Hypothalamus (tissue), 51 donors: ENCODE data around the gene ACVR1C.
A peak's percentile ranks its signal among the peaks of the same experiment; 100 is the strongest.

Experiments used
- DNase-seq, 51 donors: peaks; one replicate each; lab custom pipeline; 2025; lab: John Stamatoyannopoulos, UW

Gene ACVR1C

DNA sequence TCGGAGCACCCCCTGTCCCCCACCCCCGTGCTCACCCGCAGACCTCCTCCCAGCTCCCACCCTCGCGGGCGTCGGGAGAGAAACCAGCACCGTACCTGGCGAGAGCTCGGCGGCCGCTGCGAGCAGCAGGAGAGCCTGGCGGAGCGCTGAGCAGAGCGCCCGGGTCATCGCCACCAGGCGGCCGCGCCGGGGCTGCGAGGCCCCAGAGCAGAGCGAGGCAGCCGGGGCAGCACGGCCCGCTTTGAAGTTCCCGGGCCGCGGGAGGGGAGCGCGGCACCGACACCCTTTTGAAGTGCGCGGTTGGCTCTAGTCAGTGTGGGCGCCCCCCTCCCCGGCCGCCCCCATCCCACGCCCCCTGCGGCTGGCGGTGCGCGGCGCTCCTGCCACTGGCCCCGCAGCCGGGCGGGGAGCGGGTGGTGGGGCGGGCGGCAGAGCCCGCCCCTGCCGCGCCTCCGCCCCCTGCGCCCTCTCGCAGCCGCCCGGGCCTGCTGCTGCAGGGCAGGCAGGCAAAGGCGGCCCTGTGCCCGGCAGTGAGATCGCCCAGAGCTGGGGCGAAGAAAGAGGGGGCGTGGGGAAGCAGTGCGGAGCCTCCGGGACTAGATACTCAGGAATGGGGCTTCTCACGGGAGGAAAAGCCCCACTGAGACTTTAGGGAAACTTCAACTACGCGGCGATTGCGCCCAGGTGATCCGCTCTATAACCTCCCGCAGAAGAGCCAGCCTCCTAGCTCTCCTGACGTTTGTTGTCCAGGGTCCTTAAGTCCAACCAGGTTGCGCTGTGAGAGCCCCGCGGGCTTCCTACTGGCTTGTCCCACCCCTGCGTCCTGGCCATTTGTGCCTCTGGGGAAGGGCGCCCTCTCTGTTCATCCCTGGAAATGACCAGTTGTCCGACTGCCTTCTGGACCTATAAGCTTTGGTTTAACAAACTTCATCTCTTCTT lies at the start of gene ACVR1C:
TSS of gene ACVR1C (minus strand) at position 388 of the 939 bp plus-strand sequence. CDS start at position 168, 220 bp downstream.
- peak in 49 of 51 donors; percentile 9 to 85 (median 58) for DNase-seq

DNA sequence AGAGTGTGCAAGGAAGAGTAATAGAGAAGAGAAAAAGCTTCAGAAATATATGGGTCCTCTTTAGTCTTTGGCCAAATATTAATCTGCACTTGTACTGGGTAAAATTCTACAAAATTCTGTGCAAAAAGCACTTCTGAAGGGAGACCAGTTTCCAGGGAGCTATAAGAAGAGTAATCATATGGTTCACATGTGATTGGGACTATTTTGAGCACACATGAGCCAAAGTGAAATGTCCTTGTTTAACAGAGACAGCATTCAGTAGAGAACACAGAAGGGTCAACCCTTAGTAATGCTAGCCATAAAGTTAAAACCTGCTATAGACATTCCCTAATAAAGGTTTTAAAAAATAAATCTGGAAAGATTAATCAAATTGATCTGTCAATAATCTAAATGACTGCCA lies 49.3 kb upstream of the ACVR1C start:
- DNase-seq = no peak

DNA sequence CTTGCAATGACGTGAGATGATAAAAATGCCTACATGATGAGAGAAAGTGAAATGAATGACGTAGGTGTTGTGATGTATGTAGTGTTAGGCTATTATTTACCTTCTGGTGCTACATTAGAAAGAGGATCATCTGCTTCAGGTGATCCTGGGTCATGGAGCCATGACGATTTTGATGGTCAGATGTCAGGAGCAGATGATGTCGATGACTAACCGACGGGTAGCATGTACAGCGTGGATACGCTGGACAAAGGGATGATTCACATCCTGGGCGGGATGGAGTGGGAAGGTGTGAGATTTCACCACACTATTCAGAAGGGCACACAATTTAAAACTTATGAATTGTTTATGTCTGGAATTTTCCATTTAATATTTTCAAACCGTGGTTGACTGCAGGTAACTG lies 43.5 kb upstream of the ACVR1C start:
- no peak for DNase-seq

DNA sequence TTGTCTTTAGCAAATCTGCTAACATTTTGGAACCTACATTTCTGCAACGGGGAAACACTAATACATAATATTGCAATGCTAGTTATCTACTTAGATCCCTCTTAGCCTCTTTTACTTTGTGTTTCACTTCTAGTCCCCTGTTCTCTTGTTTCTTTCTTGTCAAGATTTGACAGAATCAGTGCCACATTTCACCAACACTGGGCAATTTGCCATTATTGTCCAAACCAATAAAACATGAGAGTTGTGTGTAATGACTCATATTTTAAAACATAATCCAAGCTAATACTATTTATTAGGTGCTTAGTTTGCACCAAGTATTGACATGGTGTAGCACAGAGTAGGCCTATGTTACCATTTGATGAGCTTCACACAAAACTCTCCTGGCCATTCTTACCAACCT lies 33.7 kb upstream of the ACVR1C start:
- no peak for DNase-seq

DNA sequence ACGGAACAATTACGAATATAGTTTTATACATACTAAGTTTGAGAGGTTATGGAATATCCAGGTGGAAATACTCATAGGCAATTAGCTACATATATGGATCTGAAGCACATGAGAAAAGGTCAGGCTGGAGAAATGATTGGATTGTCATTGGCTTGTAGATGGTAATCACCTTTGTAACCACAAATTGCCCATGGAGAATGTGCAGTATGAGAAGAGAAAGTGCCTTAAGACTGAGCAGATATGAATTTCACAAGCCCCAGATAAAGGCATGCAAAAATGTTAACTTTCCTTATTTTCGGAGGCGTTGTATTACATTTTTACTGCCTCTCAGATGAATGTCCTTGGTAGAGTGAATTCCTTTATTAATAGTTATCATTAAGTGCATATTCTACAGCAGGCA lies 33.1 kb upstream of the ACVR1C start:
- no peak for DNase-seq

DNA sequence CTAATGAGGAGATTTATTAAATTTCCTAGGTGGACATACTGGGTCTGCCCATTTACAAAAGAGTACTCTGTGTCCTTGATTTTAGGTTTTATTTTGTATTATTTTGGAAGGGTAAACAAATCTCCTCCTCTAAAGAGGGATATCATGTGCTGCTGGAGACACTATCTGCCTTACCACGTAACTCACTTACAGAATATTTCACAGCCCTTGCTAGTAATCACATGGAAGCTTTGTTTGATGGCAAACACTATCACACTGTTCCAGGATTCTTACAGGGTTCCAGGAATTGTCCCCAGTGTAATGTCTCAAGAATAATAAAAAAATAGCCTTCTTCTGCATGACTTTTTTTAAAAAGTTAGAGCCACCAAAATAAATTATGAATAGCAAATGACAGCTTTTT lies 29.2 kb upstream of the ACVR1C start:
- no peak for DNase-seq

DNA sequence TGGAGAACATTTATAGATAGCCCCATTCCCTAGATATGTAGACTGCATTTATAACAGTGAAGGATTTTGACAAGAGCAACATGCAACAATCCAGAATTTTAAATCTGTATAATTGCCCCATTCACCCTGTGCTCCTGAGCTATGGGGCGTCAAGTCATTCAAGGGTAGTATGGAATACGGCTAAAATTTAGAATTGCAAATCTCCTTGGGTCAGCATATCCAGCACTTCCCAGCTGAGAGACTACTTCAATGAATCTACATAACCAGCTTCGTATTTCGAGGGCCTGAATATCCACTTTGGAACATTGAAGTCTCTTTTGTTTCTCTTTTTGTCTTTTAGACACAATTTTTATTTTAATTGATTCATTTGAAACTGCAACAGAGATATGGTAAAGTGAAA lies 28.4 kb upstream of the ACVR1C start:
- no peak for DNase-seq

DNA sequence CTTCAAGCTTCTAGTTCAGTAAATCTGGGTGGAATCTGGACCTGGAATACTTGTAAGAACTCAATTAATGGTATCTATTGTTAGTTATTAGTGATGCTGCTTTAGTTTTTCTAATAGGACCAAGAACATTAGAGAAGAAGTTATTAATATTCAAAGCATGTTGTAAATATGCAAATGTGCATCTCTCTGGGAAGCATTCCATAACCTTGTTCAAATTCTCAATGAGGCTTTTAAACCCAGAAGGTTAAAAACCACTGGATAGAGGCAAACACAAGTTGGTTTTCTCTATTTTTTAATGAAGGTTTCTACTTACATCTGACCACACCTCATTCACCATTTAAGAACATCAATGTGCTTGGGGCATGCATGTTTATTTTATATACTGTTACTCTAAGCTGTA lies 16.1 kb upstream of the ACVR1C start:
- DNase-seq = peak in 1 of 51 donors; percentile 10

DNA sequence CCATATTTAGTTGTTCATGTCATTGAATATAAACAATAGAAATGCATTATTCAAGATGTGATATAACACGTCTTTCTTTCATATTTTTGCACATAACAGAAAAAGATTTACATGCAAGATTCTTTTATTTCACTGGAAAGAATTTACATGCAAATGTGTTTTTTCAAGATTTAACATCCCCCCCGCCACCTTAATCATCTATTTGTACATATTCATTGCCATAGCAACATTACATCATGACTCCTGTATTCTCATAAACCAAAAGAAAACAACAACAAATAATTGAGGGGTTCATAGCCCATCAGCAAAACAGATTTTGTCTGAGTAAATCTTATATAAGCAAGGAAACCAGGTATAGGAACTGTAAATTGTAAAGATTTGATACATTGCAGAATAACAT lies 3.2 kb upstream of the ACVR1C start:
- no peak for DNase-seq

DNA sequence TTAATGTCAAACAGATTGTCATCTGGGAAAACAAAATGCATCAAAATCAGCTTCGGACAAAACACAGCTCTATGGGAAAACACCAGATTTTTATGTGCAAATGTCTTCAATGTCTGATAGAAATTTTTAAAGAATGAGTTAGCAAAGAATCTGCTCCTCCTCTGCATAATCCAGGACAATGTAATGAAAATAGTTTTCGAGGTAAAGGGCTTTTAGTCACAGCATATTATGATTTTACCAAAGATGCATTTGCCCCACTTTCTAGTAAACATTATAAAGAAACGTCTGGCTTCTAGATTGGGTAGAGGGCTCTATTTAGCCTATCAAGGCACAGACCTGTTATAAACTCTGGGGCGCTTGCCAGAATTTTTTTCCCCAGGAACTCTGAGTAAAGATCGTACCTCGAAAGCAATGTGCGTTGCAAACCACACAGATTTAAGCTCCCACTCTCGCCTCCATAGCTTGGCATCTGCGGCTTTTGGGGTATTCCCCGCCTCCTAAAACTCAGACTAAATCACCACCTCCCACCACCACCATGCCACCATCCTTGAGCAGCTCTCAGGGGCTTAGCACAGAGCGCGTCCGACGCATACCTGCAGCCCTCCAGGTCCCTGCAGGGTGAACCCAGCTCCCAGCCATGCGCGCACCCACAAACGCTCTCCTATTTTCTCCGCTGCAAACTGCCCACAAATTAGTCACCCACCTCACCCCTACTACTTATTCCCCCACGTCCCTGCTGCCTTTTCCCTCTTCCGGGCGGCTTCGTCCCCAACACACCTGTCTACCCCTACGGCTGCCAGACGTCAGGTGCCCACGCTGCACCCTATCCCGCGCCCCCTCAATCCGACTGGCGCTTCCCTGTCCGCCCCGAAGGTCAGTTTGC lies 829 bp downstream of the ACVR1C start:
- peak in 8 of 51 donors; percentile 3 to 57 (median 23) for DNase-seq

DNA sequence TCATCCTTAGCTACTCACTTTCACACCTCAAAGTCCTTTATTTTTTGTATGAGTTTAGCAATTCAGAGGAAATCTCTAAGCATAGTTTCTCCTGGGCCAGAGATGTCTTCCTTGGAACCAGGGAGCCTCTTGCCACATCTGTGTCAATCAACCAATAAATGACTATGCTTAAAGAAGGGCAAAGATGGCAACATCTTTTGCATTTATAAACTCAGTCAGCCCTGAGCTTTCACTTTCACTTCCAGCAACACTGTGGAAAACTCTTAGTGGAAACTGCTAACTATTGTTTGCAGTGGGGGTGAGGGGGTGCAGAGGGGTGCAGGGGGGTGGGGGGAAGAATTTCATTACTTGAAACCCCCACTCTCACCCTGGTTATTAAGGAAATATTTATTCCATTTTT lies 3.4 kb downstream of the ACVR1C start:
- no peak for DNase-seq

DNA sequence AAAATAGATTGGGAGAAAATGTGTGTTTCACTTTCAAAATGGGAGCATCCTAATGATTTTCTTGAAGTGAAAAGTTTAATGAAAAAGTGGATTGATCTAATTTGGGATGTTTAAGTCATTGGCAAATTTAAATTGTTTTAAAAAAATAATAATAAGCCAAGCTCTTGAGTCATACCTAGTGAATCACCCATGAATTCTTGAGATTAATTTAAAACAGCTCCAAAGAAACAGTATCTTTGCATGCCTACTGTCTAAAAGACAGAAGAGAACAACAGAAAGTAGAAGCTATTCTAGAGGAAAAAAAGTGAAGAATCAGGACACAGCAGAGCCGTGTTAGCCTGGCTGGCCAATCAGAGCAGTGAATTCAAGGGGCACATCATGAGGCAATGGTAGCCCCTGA lies 7.7 kb downstream of the ACVR1C start:
- DNase-seq = peak in 1 of 51 donors; percentile 2

DNA sequence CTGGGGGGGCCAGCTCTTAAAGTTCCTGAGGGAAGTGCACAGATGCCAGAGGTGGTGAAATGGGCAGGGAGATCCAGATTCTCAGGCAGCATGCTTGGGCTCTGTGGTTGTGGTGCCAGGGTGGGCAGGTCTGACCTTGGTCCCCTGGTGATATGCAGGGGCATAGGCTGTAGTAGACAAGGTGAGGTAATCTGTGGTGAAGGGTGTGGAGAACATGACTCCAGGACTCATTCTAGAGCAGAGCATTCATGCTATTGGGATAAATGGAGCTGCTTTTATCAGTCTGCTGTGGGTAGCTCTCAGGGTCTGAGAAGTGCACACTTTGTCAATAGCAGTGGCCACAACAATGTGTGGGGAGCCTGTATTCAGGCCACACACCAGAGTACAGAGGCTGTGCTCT lies 16.9 kb downstream of the ACVR1C start:
- DNase-seq = no peak

DNA sequence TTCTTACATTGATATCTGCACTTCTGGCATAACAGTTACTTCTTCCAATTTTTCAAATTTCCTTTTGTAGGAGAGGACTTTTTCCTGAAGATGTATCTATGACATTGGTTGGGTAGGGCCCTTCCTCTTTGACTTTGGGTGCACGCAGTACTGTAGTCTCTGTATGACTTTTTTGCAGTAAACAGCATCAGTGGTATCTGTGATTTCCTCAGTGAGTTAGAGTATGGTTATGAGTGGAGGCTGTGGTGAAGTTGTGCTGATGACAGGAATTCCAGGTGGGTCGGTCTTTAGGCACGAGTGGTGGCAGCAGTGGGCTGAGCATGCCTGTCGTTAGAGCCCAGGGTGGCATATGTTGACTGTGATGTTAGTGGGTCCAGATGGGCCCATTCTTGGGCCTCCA lies 17.6 kb downstream of the ACVR1C start:
- no peak for DNase-seq

DNA sequence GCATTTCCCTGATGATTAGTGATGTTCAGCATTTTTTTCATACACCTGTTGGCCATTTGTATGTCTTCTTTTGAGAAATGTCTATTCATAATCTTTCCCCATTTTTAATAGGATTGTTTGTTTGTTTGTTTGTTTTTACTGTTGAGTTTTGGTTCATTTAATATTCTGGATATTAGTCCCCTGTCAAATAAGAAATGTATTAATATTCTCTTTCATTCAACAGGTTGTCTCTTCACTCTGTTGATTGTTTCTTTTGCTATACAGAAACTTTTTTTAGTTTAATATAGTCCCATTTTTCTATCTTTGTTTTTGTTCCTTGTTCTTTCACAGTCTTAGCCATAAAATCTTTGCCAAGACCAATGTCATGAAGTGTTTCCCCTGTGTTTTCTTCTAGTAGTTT lies 22.1 kb downstream of the ACVR1C start:
- no peak for DNase-seq

DNA sequence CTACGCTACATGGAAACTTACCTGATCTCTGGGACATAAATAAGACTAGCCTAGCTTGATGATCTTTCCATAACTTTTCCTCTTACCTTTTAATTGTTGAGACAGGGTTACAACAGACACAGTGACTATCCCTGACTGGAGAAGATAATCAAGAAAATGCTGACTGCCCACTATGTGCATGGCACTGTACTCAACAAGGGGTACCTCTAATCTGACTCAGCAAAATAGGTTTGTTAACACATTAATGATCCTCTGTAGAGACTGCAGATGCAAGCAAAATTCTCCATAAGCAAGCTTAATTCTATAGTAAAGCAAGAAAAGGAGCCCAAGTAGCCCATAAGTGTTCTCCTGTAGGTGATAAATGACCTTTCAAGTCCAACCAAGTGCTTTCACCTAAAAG lies 25.5 kb downstream of the ACVR1C start:
- DNase-seq = no peak

DNA sequence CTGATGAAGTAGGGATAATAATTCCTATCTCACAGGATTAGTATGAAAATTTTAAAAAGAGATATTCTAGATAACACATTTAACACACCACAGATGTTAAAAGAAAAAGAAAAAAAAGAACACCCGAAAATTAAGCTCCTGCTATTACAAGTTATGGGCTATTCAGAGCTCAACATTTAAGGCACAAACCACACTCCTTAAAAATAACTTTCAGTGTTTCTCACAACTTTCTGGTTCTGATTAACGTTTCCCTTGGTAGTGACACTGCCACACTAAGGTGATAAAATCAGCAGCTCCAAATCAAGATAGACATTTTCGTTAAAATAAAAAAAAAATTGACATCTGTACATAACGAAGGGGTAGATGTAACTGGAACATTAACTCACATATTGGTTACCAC lies 26.9 kb downstream of the ACVR1C start:
- no peak for DNase-seq

DNA sequence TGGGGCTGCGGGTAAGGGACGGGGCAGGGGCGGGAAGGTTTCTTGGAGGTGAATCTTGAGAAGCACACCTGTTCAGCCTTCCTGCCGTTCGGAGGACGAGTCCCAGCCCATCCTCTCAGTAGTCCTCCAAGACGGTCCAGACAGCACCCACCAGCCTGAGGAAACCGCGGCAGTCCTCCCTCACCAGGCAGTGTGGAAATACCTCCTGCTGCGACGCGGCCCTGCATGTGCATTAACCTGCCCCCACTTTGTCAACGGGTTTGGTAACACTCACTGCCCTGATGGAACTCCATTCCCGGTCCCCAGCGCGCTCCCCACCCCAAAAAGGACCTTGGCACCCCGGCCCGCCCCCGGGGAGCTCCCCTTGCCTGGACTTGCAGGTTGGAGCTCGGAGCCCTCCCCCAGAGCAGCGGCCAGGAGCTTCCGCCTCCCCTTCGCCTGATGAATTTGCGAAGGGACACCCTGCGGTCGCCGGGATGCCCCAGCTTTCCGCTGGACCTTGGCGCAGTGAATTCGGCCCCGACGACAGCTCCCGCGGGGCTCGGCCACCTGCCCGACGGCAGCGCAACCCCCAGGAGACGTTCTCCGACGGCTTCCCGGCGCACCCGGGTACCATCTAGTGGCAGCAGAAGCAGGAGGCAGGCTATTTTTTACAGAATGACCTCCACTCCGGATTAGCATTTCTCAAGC lies 31.5 kb downstream of the ACVR1C start:
- peak in 38 of 51 donors; percentile 2 to 73 (median 18) for DNase-seq

DNA sequence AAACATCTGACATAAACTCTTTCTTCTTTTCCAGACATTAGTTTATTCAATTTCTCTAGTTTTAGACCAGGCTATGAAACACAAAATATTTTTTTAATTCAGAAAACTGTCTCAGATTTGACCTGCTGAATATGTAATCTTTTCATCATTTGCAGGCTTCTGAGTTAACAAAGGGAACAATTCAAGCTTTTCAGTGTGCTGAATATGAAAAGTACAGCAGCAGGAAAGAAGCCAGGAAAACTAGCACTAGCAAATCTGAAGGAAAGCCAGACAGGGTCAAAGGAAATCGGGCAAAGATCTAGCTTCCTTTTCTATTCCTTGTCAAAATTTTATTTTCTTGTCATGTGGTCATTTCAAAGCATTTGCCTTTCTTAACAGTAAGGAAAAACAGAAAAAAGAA lies 35.3 kb downstream of the ACVR1C start:
- DNase-seq = peak in 3 of 51 donors; percentile 5 to 66 (median 46)

DNA sequence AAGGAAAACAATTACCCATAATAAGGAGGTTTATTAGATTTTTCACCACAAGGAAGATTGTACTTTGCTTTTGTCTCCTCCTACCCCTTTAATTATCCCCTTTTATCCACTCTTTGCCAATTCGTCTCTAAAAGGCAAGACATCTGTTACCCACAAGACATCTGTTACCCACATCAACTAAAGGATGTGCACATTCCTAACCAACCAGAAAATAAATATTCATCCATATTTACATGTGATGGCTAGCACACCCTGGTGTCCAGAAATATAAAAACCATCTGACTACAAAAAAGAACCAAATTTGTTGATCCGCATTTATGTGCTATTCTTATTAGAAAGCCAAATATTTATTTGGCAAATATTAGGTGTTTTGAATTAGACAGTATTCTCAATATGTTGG lies 35.7 kb downstream of the ACVR1C start:
- DNase-seq = peak in 1 of 51 donors; percentile 63

DNA sequence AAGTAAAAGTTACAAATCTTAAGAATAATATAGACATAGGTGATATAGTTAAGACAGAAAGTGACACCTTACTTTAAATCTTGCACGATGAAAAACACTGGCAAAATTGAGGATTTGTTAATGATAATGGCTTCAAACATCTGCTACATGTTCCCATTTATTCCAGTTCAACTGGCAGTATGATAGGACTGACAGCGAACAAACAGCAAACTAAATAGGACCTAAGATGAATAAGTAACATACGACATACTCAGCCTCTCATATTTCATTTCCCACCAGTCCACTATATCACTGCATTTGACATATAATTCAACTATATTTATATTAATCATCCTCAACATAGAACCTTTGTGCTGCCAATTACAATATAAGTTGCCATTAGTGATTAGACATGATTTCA lies 36.3 kb downstream of the ACVR1C start:
- DNase-seq = no peak
